Endothelial cell of umbilical vein (primary cell): ENCODE results near the gene VEZT. TPM values are rescaled to one million over a fixed set of nuclear protein-coding genes. Genes with fewer than 3 reads are reported as not detected.

Experiments
- BruUV-seq: library from RNA; stranded (reverse); fragments of 400-500 nt; replicated peaks from 2 replicates; lab custom pipeline; 2021; lab: Mats Ljungman, UMichigan
- CTCF ChIA-PET: fragments of 300-600, 350-600 bp; sonication (Branson Sonifier 250); formaldehyde crosslinking; loops from one replicate; lab custom pipeline; 2021; ENCODE audit warnings: antibody characterized with exemption, inconsistent platforms; lab: Charles Lee
- POLR2A ChIA-PET: fragments of 300-600, 350-600 bp; sonication (Branson Sonifier 250); formaldehyde crosslinking; loops from one replicate; lab custom pipeline; 2021; ENCODE audit warnings: antibody characterized with exemption, inconsistent platforms; lab: Charles Lee
- DNase-seq: peaks from one replicate; pipeline ENCODE4 v3.0.0-alpha.2; 2011; ENCODE audit warnings: low read depth, low spot score
- FAIRE-seq: peaks from 2 replicates; lab custom pipeline; 2011; peaks lifted over from hg19 to GRCh38; lab: Jason Lieb, UNC
- H2AFZ ChIP-seq: 2 replicates; pipeline ENCODE4 v1.6.0; 2012; ENCODE audit warnings: low read depth, low read length, control low read depth, inconsistent platforms
- H3K27ac ChIP-seq: 2 replicates; pipeline ENCODE4 v1.5.1; 2011; ENCODE audit warnings: low read depth, mild to moderate bottlenecking, control low read depth, low read length, moderate library complexity; ENCODE audit not compliant: insufficient read depth
- H3K27me3 ChIP-seq, 2 experiments: 2 replicates each; pipeline versions ENCODE4 v1.6.0 to v1.6.1; 2011; ENCODE audit warnings: low read length in 2 of 2, mixed read lengths in 1 of 2; ENCODE audit not compliant: control insufficient read depth in 2 of 2, insufficient read depth in 2 of 2
- H3K36me3 ChIP-seq, 2 experiments: 2 replicates in 1 of 2; 3 replicates in 1 of 2; pipeline ENCODE4 v1.5.1; 2011; ENCODE audit warnings: low read length in 2 of 2, mild to moderate bottlenecking in 1 of 2, moderate library complexity in 1 of 2; ENCODE audit not compliant: control insufficient read depth in 2 of 2, insufficient read depth in 2 of 2; ENCODE audit errors: extremely low read depth in 1 of 2
- H3K4me1 ChIP-seq: 3 replicates; pipeline ENCODE4 v1.5.1; 2011; ENCODE audit warnings: mild to moderate bottlenecking, low read length; ENCODE audit not compliant: control insufficient read depth, insufficient read depth; ENCODE audit errors: extremely low read depth
- H3K4me2 ChIP-seq: 2 replicates; pipeline ENCODE4 v1.6.1; 2011; ENCODE audit warnings: low read length, control low read depth, mixed read lengths; ENCODE audit not compliant: insufficient read depth
- H3K4me3 ChIP-seq, 3 experiments: fragments of 200-600 bp in 1 of 3; sonication (generic), shearing (Covaris generic) in 1 of 3; replicated peaks in 1 of 3; 2 replicates each; pipeline ENCODE4 v1.5.1; 2011 to 2016; ENCODE audit warnings: control low read depth in 3 of 3, low read length in 3 of 3, mild to moderate bottlenecking in 2 of 3, inconsistent platforms in 1 of 3, low read depth in 1 of 3, moderate library complexity in 1 of 3; ENCODE audit not compliant: insufficient read depth in 1 of 3
- H3K79me2 ChIP-seq: 2 replicates; pipeline ENCODE4 v1.6.0; 2012; ENCODE audit warnings: low read length, inconsistent platforms; ENCODE audit not compliant: control insufficient read depth, insufficient read depth
- H3K9ac ChIP-seq: replicated peaks from 2 replicates; pipeline ENCODE3; 2011; ENCODE audit warnings: low read length, control low read depth; ENCODE audit not compliant: insufficient read depth; ENCODE audit errors: extremely low read depth
- H3K9me1 ChIP-seq: replicated peaks from 3 replicates; pipeline ENCODE4 v1.6.0; 2011; ENCODE audit warnings: mild to moderate bottlenecking, low read length; ENCODE audit not compliant: control insufficient read depth, insufficient read depth; ENCODE audit errors: extremely low read depth
- H3K9me3 ChIP-seq: replicated peaks from 2 replicates; pipeline ENCODE4 v1.5.1; 2012; ENCODE audit warnings: low read length, inconsistent platforms; ENCODE audit not compliant: control insufficient read depth, insufficient read depth
- H4K20me1 ChIP-seq: replicated peaks from 2 replicates; pipeline ENCODE3; 2011; ENCODE audit warnings: mild to moderate bottlenecking, low read length; ENCODE audit not compliant: control insufficient read depth, insufficient read depth; ENCODE audit errors: extremely low read depth
- EZH2 ChIP-seq: IDR thresholded peaks from 2 replicates; pipeline ENCODE4 v1.6.1; 2012; ENCODE audit warnings: borderline replicate concordance, low read depth, mild to moderate bottlenecking, moderate library complexity, low read length, inconsistent platforms; ENCODE audit not compliant: severe bottlenecking
- FOS ChIP-seq: IDR thresholded peaks from 2 replicates; pipeline ENCODE4 v1.6.1; 2011; ENCODE audit warnings: mild to moderate bottlenecking, low read length, moderate library complexity, borderline replicate concordance; ENCODE audit not compliant: insufficient read depth
- GATA2 ChIP-seq: IDR thresholded peaks from 2 replicates; pipeline ENCODE4 v1.7.0; 2011; ENCODE audit warnings: low read depth, mild to moderate bottlenecking, moderate library complexity, mixed read lengths, low read length; ENCODE audit not compliant: insufficient read length, insufficient read depth
- JUN ChIP-seq: IDR thresholded peaks from 2 replicates; pipeline ENCODE4 v1.6.1; 2011; ENCODE audit warnings: borderline replicate concordance, low read depth; ENCODE audit not compliant: insufficient read length, insufficient read depth
- MAX ChIP-seq: IDR thresholded peaks from 2 replicates; pipeline ENCODE4 v1.6.1; 2011; ENCODE audit not compliant: insufficient read depth, insufficient read length
- POLR2A ChIP-seq: IDR thresholded peaks from 2 replicates; pipeline ENCODE4 v1.6.1; 2012; ENCODE audit warnings: low read depth, mild to moderate bottlenecking, control low read depth, low read length
- POLR2AphosphoS5 ChIP-seq: IDR thresholded peaks from 2 replicates; pipeline ENCODE4 v1.6.1; 2012; ENCODE audit warnings: low read depth, mild to moderate bottlenecking, control low read depth, low read length, moderate library complexity; ENCODE audit not compliant: insufficient read depth
- dilution Hi-C: fragments of 300-500 bp; cut with MboI; formaldehyde crosslinking; loops from one replicate; pipeline ENCODE4 v1.15.0; 2019; ENCODE audit warnings: low sequenced_read_pairs; ENCODE audit not compliant: extremely low pct_ligation_motif_present
- intact Hi-C: fragments of 100-400 bp; cut with micrococcal nuclease; formaldehyde crosslinking; loops from one replicate; pipeline ENCODE4 v1.10.0; 2022
- polyA plus RNA-seq, 4 experiments: library from polyadenylated mRNA; depleted of rRNA in 3 of 4; stranded (reverse) in 3 of 4; unstranded in 1 of 4; fragments of >200 nt; gene quantifications; 2 replicates each; pipeline versions ENCODE4 v1.2.1 to v1.2.3, GENCODE V29; 2011 to 2012; ENCODE audit warnings: missing spikeins in 1 of 4
- total RNA-seq: library from RNA; stranded (reverse); gene quantifications from 2 replicates; pipeline ENCODE4 v1.2.3, GENCODE V29; 2021

VEZT gene
- total and polyA plus RNA-seq, 2 donors (not counting 3 experiments of a cell fraction or from before 2014, with no cell fraction given), result 57.8 to 91.3 TPM

- intact Hi-C loops, result loop anchor here (1.0 to 10.0 kb wide), 6 partner anchors 44 to 672 kb away; partner anchors contain the start of gene METAP2
- TF ChIP-seq POLR2AphosphoS5 (no peak), MAX (no peak), POLR2A (peak; percentile 51), FOS (no peak)
- ChIA-PET POLR2A (interaction anchor here (1.1 to 1.5 kb wide), 2 partner anchors 86 to 255 kb away, joined by 4 to 7 read pairs; partner anchors contain the start of gene METAP2), CTCF (interaction anchor here (0.6 to 5.9 kb wide), 17 partner anchors 30 to 356 kb away, joined by 3 to 91 read pairs (median 6); no protein-coding TSS in a partner anchor)
- peaks cover 80% of the 10 kb centered on the region for H3K79me2 ChIP-seq
- H3K27ac ChIP-seq, result peak overlapping the region; percentile 88
- H3K36me3 ChIP-seq, result no peaks in the 10 kb centered on the region
- dilution Hi-C loops, result loop anchor here (25.0 kb wide), 1 partner anchor 106 kb away; no protein-coding TSS in a partner anchor
- FAIRE-seq, result peak; percentile 28
- peak; percentile 81 for DNase-seq
- no peaks in the 10 kb centered on the region for H3K9me1 ChIP-seq
- H3K4me2 ChIP-seq, result peak overlapping the region; percentile 99
- H3K4me1 ChIP-seq, result peaks cover 28% of the 10 kb centered on the region
- TSS peak; percentile 49 for BruUV-seq
- peak overlapping the region; percentile 28 for H2AFZ ChIP-seq
- peak overlapping the region; percentile 97 for H3K9ac ChIP-seq
- H3K9me3 ChIP-seq, result no peaks in the 10 kb centered on the region
- H4K20me1 ChIP-seq, result peaks cover 4% of the 10 kb centered on the region
- no peaks in the 10 kb centered on the region for H3K27me3 ChIP-seq
- H3K4me3 ChIP-seq, result peak overlapping the region; percentile 54 to 96 (median 81)
These were observed 835 bp downstream of the VEZT start for GRCh38 chr12:95218150-95219133.

GRCh38 chr12:95220190-95220589 lies 2.6 kb downstream of the VEZT start:
- H3K9me3 ChIP-seq, result no peaks in the 10 kb centered on the region
- H3K9me1 ChIP-seq, result no peaks in the 10 kb centered on the region
- DNase-seq (no peak), FAIRE-seq (no peak)
- no peak overlapping the region for H2AFZ ChIP-seq
- peaks cover 4% of the 10 kb centered on the region for H4K20me1 ChIP-seq
- BruUV-seq, result no TSS peak
- TF ChIP-seq GATA2 (no peak), POLR2A (no peak), JUN (no peak), MAX (no peak), EZH2 (no peak)
- H3K27me3 ChIP-seq, result no peaks in the 10 kb centered on the region
- CTCF ChIA-PET, result interaction anchor here (0.9 kb wide), 1 partner anchor 42 kb away, joined by 3 read pairs; no protein-coding TSS in a partner anchor
- intact Hi-C loops, result no loop called here
- H3K4me1 ChIP-seq, result peaks cover 19% of the 10 kb centered on the region
- dilution Hi-C loops, result loop anchor here (25.0 kb wide), 1 partner anchor 108 kb away; no protein-coding TSS in a partner anchor
- H3K36me3 ChIP-seq, result peaks cover 0 to 12% of the 10 kb centered on the region in 2 experiments
- peak overlapping the region; percentile 99 for H3K4me2 ChIP-seq
- no peak overlapping the region for H3K9ac ChIP-seq
- no peak overlapping the region for H3K27ac ChIP-seq
- no peak overlapping the region for H3K4me3 ChIP-seq
- H3K79me2 ChIP-seq, result peaks cover 85% of the 10 kb centered on the region
- POLR2A ChIA-PET, result no interaction called here
